Mammary epithelial cell (primary cell): ENCODE results near the gene ZSCAN2.

Experiments used
- CTCF ChIP-seq, 2 donors: IDR thresholded peaks in 1 of 2; conservative IDR thresholded peaks in 1 of 2; 2 replicates each; pipeline ENCODE4 v1.5.1; 2011 to 2012; ENCODE audit warnings: inconsistent platforms in 2 of 2, low read length in 2 of 2, mild to moderate bottlenecking in 2 of 2, control low read depth in 1 of 2, low read depth in 1 of 2; ENCODE audit not compliant: insufficient read depth in 1 of 2; ENCODE audit errors: extremely low read depth in 1 of 2
- EZH2 ChIP-seq: IDR thresholded peaks from 2 replicates; pipeline ENCODE4 v1.6.1; 2012; ENCODE audit warnings: low read length, inconsistent platforms, borderline replicate concordance

DNA sequence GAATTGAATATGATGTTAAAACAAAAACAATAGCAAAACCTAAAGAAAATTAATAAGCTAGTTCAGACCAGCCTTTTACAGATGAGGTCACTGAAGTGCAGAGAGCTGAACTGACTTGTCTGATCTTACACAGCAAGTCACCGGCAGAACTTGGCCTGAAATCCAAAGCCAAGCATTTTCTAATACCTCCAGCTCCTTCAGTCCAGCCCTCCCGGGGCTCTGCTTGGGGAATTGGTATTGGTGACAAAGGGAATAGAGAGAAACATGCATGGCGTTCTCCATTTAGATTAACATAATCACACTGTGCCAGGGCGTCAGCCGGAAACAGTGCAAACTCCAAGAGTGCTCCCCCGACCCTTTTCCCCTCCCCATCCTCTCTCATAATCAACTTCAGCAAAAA is 14.1 kb upstream of the ZSCAN2 start:
- TF ChIP-seq CTCF (conservative IDR thresholded peaks at IDR 0.05 in 1 of 2, IDR thresholded peaks at IDR 0.05 in 1 of 2; ENCODE audit: extremely low read depth in 1 of 2, insufficient read depth in 1 of 2, low read depth in 1 of 2, low read length in 2 of 2): no peak
- TF ChIP-seq EZH2: no peak
